SH-SY5Y (cell line): Measurements from ENCODE around the gene NFIB.

ENCODE experiments used
- GATA2 ChIP-seq: IDR thresholded peaks from 2 replicates; pipeline ENCODE4 v1.6.1; 2011; ENCODE audit warnings: mild to moderate bottlenecking, low read depth, low read length
- GATA3 ChIP-seq: IDR thresholded peaks from 2 replicates; pipeline ENCODE4 v1.6.1; 2011; ENCODE audit warnings: low read depth, mild to moderate bottlenecking, low read length, moderate library complexity

DNA sequence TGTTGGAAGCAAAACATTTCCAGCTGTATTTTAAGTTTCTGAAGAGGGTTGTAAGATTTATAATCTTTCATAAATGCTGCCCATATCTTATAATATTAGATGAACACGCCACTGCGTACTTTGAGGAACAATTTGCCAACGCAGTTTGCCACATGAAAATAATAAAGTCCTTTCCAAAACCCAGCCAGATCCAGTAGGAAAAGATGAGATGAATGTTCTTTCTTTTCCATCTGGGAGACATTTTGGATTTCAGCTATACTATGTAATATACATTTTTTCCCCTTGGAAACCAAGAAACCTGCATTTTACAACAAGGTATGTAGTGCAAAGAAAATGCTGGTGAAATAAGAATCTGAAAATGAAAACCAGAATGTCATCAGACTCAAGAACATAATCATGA, 125.4 kb downstream of the NFIB start:
- TF ChIP-seq GATA2 (no peak), GATA3 (no peak)
